ENCODE results near the gene LIAS. TPM values are rescaled to one million over a fixed set of nuclear protein-coding genes. Genes with fewer than 3 reads are reported as not detected.

LIAS gene
- total and polyA plus RNA-seq, 2 of the 13 experiments (the other 11 are each of a cell fraction or from before 2014, with no cell fraction given): 16.0 to 16.6 TPM

DNA sequence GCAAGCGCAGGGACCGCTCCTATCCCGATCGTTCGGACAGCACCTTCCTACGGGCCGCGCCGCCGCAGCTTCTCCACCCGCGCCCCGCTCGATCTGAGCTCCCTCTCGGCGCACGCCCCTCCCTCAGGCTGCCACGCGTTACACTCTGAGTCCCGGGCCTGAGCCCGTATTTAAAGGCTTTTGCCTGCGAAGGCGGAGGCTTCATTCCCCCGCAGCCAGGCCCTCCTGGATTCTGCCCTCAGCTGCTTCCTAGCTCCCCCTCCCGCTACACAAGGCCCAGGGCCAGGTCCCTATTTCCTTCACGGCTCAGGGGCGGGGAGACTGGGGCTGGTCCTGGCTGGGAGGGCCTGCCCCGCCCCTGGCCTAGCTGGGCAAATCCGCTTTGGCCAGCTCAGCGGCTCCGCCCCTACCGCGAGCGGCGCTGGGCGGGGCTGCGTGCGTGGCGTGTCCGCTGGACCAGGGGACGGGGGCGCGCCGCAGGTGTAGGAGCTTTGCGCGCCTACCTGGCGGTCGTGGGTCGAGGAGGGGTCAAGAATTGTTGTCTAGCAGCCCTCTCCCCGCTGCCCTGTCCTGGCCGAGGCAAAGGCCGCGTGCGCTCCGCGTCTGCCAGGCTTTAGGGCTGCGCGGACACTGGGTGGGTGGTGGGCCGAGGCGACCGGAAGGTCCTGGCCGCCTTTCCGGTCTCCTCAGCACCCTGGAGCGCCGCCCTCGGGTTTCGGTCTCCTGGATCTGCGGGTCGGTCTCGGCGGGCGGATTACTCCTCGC, 68.6 kb downstream of the LIAS start, which contains the start of gene UGDH (continued):
- no peak; the same call in 1 of the 2 replicates for TF ChIP-seq ZNF629 (CRISPR knock-in tag; conservative IDR thresholded peaks at IDR 0.05)
- peak; percentile 96 for TF ChIP-seq HDAC1 (CRISPR knock-in tag; IDR thresholded peaks at IDR 0.05)
- TF ChIP-seq ASH2L (IDR thresholded peaks at IDR 0.05; ENCODE audit: insufficient read length, low read depth, low read length): peak; percentile 87
- TF ChIP-seq ZNF33A (CRISPR knock-in tag; IDR thresholded peaks at IDR 0.05; ENCODE audit: borderline replicate concordance): peak; percentile 90; the same call in 1 of the 2 replicates
- peak; percentile 89; the same call in 1 of the 2 replicates for TF ChIP-seq YEATS2 (CRISPR knock-in tag; IDR thresholded peaks at IDR 0.05; ENCODE audit: borderline replicate concordance)
- TF ChIP-seq NR2F1 (CRISPR knock-in tag; IDR thresholded peaks at IDR 0.05): peak; percentile 24 to 25; a peak in 1 of 4 replicates
- no peak for TF ChIP-seq MAFF (IDR thresholded peaks at IDR 0.05; ENCODE audit: low read depth, low read length)
- TF ChIP-seq PCBP1 (IDR thresholded peaks at IDR 0.05; ENCODE audit: borderline replicate concordance, low read depth, low read length): no peak
- TF ChIP-seq MXD4 (CRISPR knock-in tag; IDR thresholded peaks at IDR 0.05): peak; percentile 84
- no peak for TF ChIP-seq TBX3 (IDR thresholded peaks at IDR 0.05; ENCODE audit: borderline replicate concordance)
- TF ChIP-seq YY1 (IDR thresholded peaks at IDR 0.05; ENCODE audit: insufficient read depth, insufficient replicate concordance, low read depth, low read length): peak; percentile 61
- peak; percentile 54; the same call in 1 of the 2 replicates for TF ChIP-seq NFE2 (CRISPR knock-in tag; IDR thresholded peaks at IDR 0.05)
- TF ChIP-seq, protein P1, sequence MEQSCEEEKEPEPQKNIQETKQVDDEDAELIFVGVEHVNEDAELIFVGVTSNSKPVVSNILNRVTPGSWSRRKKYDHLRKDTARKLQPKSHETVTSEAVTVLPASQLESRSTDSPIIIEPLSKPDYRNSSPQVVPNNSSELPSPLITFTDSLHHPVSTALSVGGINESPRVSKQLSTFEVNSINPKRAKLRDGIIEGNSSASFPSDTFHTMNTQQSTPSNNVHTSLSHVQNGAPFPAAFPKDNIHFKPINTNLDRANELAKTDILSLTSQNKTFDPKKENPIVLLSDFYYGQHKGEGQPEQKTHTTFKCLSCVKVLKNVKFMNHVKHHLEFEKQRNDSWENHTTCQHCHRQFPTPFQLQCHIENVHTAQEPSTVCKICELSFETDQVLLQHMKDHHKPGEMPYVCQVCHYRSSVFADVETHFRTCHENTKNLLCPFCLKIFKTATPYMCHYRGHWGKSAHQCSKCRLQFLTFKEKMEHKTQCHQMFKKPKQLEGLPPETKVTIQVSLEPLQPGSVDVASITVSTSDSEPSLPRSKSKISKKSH (CRISPR knock-in tag; IDR thresholded peaks at IDR 0.05; ENCODE audit: borderline replicate concordance): peak; percentile 59; the same call in 1 of the 2 replicates
- TF ChIP-seq, protein P2, sequence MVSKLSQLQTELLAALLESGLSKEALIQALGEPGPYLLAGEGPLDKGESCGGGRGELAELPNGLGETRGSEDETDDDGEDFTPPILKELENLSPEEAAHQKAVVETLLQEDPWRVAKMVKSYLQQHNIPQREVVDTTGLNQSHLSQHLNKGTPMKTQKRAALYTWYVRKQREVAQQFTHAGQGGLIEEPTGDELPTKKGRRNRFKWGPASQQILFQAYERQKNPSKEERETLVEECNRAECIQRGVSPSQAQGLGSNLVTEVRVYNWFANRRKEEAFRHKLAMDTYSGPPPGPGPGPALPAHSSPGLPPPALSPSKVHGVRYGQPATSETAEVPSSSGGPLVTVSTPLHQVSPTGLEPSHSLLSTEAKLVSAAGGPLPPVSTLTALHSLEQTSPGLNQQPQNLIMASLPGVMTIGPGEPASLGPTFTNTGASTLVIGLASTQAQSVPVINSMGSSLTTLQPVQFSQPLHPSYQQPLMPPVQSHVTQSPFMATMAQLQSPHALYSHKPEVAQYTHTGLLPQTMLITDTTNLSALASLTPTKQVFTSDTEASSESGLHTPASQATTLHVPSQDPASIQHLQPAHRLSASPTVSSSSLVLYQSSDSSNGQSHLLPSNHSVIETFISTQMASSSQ (IDR thresholded peaks at IDR 0.05; ENCODE audit: low read depth): peak; percentile 55; the same call in 1 of the 2 replicates
- TF ChIP-seq, protein P2 (CRISPR knock-in tag; IDR thresholded peaks at IDR 0.05; ENCODE audit: borderline replicate concordance): peak; percentile 89; the same call in 1 of the 2 replicates
- TF ChIP-seq, protein P3, sequence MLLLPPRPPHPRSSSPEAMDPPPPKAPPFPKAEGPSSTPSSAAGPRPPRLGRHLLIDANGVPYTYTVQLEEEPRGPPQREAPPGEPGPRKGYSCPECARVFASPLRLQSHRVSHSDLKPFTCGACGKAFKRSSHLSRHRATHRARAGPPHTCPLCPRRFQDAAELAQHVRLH (CRISPR knock-in tag; IDR thresholded peaks at IDR 0.05; ENCODE audit: borderline replicate concordance, low read depth): peak; percentile 94
- TF ChIP-seq, protein P4, sequence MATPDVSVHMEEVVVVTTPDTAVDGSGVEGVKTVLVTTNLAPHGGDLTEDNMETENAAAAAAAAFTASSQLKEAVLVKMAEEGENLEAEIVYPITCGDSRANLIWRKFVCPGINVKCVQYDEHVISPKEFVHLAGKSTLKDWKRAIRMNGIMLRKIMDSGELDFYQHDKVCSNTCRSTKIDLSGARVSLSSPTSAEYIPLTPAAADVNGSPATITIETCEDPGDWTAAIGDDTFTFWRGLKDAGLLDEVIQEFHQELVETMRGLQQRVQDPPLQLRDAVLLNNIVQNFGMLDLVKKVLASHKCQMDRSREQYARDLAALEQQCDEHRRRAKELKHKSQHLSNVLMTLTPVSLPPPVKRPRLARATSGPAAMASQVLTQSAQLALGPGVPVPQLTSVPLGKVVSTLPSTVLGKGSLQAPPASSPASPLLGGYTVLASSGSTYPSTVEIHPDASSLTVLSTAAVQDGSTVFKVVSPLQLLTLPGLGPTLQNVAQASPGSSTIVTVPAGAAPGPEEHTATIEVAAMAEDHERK (CRISPR knock-in tag; IDR thresholded peaks at IDR 0.05; ENCODE audit: low read depth): peak; percentile 86
- TF ChIP-seq NFE2L2 (IDR thresholded peaks at IDR 0.05; ENCODE audit: low read length): no peak
- peak; percentile 100 for TF ChIP-seq POLR2A (IDR thresholded peaks at IDR 0.05; ENCODE audit: insufficient read depth in 1 of 2, low read depth in 2 of 2, low read length in 2 of 2)

All from HepG2 (cell line).